IMR-90 (cell line): Measurements from ENCODE around the gene CLDN14. TPM values are rescaled to one million over a fixed set of nuclear protein-coding genes. Genes with fewer than 3 reads are reported as not detected.

Experiments used
- ATAC-seq: fragments of 200-7000 bp; cut with Tn5 transposase; 2 replicates; pipeline ENCODE4 v1.9.1; 2020; ENCODE audit warnings: low read depth, mild to moderate bottlenecking, moderate library complexity
- BruUV-seq: library from RNA; stranded (reverse); fragments of 400-500 nt; replicated peaks from 2 replicates; lab custom pipeline; 2021; lab: Mats Ljungman, UMichigan
- CTCF ChIA-PET: fragments of 300-600 bp; formaldehyde crosslinking; extraction: SDS; loops from one replicate; lab custom pipeline; 2021; ENCODE audit warnings: antibody characterized with exemption; lab: Yijun Ruan, JAX
- POLR2A ChIA-PET: fragments of 300-600 bp; sonication (Branson Sonifier 250); formaldehyde crosslinking; loops from one replicate; lab custom pipeline; 2022; ENCODE audit warnings: antibody characterized with exemption; ENCODE audit not compliant: unreplicated experiment; lab: Charles Lee
- DNase-seq: peaks from one replicate; pipeline ENCODE4 v3.0.0; 2013
- H2AFZ ChIP-seq: replicated peaks from 2 replicates; pipeline ENCODE3; 2013; ENCODE audit warnings: low read length, mild to moderate bottlenecking; ENCODE audit not compliant: poor library complexity
- H2AK5ac ChIP-seq: 2 replicates; pipeline ENCODE4 v1.6.1; 2013; ENCODE audit warnings: low read depth, low read length, inconsistent platforms
- H2AK9ac ChIP-seq: replicated peaks from 2 replicates; pipeline ENCODE3; 2013; ENCODE audit warnings: mild to moderate bottlenecking, low read depth, low read length, moderate library complexity; ENCODE audit not compliant: poor library complexity
- H2BK120ac ChIP-seq: 2 replicates; pipeline ENCODE4 v1.6.1; 2013; ENCODE audit warnings: low read depth, low read length, inconsistent platforms
- H2BK15ac ChIP-seq: 3 replicates; pipeline ENCODE4 v1.6.1; 2013; ENCODE audit warnings: low read depth, low read length, inconsistent platforms
- H2BK20ac ChIP-seq: 2 replicates; pipeline ENCODE4 v1.6.1; 2013; ENCODE audit warnings: low read depth, mild to moderate bottlenecking, inconsistent platforms, low read length, moderate library complexity
- H2BK5ac ChIP-seq: 2 replicates; pipeline ENCODE4 v1.6.1; 2013; ENCODE audit warnings: mild to moderate bottlenecking, low read depth, low read length, inconsistent platforms; ENCODE audit not compliant: poor library complexity, severe bottlenecking
- H3K14ac ChIP-seq: replicated peaks from 2 replicates; pipeline ENCODE4 v1.6.1; 2013; ENCODE audit warnings: low read depth, low read length, inconsistent platforms
- H3K18ac ChIP-seq: 2 replicates; pipeline ENCODE4 v1.6.1; 2013; ENCODE audit warnings: low read depth, low read length, control low read depth
- H3K23ac ChIP-seq: 2 replicates; pipeline ENCODE4 v1.6.1; 2013; ENCODE audit warnings: low read depth, low read length, inconsistent platforms
- H3K27ac ChIP-seq: 2 replicates; pipeline ENCODE4 v1.5.1; 2013; ENCODE audit warnings: mild to moderate bottlenecking, control low read depth, low read length; ENCODE audit not compliant: insufficient read depth
- H3K27me3 ChIP-seq: 2 replicates; pipeline ENCODE4 v1.6.1; 2013; ENCODE audit warnings: low read length; ENCODE audit not compliant: control insufficient read depth, insufficient read depth
- H3K36me3 ChIP-seq: 2 replicates; pipeline ENCODE4 v1.6.1; 2013; ENCODE audit warnings: low read length, mixed read lengths; ENCODE audit not compliant: control insufficient read depth, insufficient read depth
- H3K4ac ChIP-seq: 2 replicates; pipeline ENCODE4 v1.6.1; 2013; ENCODE audit warnings: low read depth, low read length, inconsistent platforms
- H3K4me1 ChIP-seq: 2 replicates; pipeline ENCODE4 v1.6.1; 2013; ENCODE audit warnings: low read length, mixed read lengths; ENCODE audit not compliant: control insufficient read depth, insufficient read depth
- H3K4me2 ChIP-seq: 2 replicates; pipeline ENCODE4 v1.6.1; 2013; ENCODE audit warnings: low read depth, mild to moderate bottlenecking, control low read depth, low read length, moderate library complexity
- H3K4me3 ChIP-seq: 2 replicates; pipeline ENCODE4 v1.5.1; 2013; ENCODE audit warnings: low read depth, mild to moderate bottlenecking, control low read depth, low read length, moderate library complexity; ENCODE audit not compliant: insufficient read depth
- H3K56ac ChIP-seq: 2 replicates; pipeline ENCODE4 v1.6.1; 2013; ENCODE audit warnings: low read length, inconsistent platforms; ENCODE audit not compliant: insufficient read depth; ENCODE audit errors: extremely low read depth
- H3K79me1 ChIP-seq, 2 experiments: 2 replicates each; pipeline ENCODE4 v1.6.1; 2013; ENCODE audit warnings: low read length in 2 of 2, inconsistent platforms in 1 of 2, low read depth in 1 of 2
- H3K9ac ChIP-seq: 2 replicates; pipeline ENCODE4 v1.6.1; 2013; ENCODE audit warnings: low read depth, low read length, control low read depth
- H3K9me1 ChIP-seq: 2 replicates; pipeline ENCODE4 v1.6.1; 2013; ENCODE audit warnings: low read length, inconsistent platforms; ENCODE audit not compliant: insufficient read depth
- H3K9me3 ChIP-seq: 2 replicates; pipeline ENCODE4 v1.6.1; 2013; ENCODE audit warnings: low read length; ENCODE audit not compliant: control insufficient read depth, insufficient read depth
- H4K20me1 ChIP-seq: 2 replicates; pipeline ENCODE4 v1.6.1; 2013; ENCODE audit warnings: low read length, inconsistent platforms; ENCODE audit not compliant: insufficient read depth
- H4K5ac ChIP-seq: 2 replicates; pipeline ENCODE4 v1.6.1; 2013; ENCODE audit warnings: mild to moderate bottlenecking, low read depth, low read length, control low read depth
- H4K8ac ChIP-seq, 2 experiments: 2 replicates each; pipeline ENCODE4 v1.6.1; 2013; ENCODE audit warnings: low read depth in 2 of 2, low read length in 2 of 2, control low read depth in 1 of 2, inconsistent platforms in 1 of 2
- H4K91ac ChIP-seq: 2 replicates; pipeline ENCODE4 v1.6.1; 2013; ENCODE audit warnings: low read depth, low read length, inconsistent platforms; ENCODE audit not compliant: insufficient read depth
- CEBPB ChIP-seq: IDR thresholded peaks from 2 replicates; pipeline ENCODE4 v1.6.1; 2012; ENCODE audit warnings: low read depth, low read length, improper control_type of control experiment
- MXI1 ChIP-seq: IDR thresholded peaks from 2 replicates; pipeline ENCODE4 v1.6.1; 2012; ENCODE audit warnings: low read depth, mild to moderate bottlenecking, low read length, moderate library complexity, borderline replicate concordance
- WGBS, 2 experiments: methylation state at CpG; one replicate each; pipeline versions ENCODE4 v1.1.5 to v1.1.7; 2013; ENCODE audit warnings: missing lambda C conversion rate in 2 of 2; ENCODE audit not compliant: insufficient read length in 1 of 2; ENCODE audit errors: extremely low coverage in 2 of 2; 5-methylcytosine and 5-hydroxymethylcytosine counted together
- dilution Hi-C: fragments of 300-500 bp; cut with HindIII; formaldehyde crosslinking; loops from one replicate; pipeline ENCODE4 v1.14.3; 2018; ENCODE audit warnings: low sequenced_read_pairs; ENCODE audit not compliant: unreplicated experiment
- in situ Hi-C: fragments of 300-500 bp; cut with MboI; formaldehyde crosslinking; loops from 3 replicates; pipeline ENCODE4 v1.14.3; 2019; ENCODE audit warnings: low sequenced_read_pairs, inconsistent platforms, mixed read lengths
- intact Hi-C: fragments of 100-400 bp; cut with micrococcal nuclease; formaldehyde crosslinking; loops from 2 replicates; pipeline ENCODE4 v1.10.0; 2022
- polyA plus RNA-seq, 3 experiments: library from polyadenylated mRNA; depleted of rRNA; stranded (reverse); fragments of >200 nt; gene quantifications; 2 replicates each; pipeline ENCODE4 v1.2.3, GENCODE V29; 2012; ENCODE audit warnings: low replicate concordance in 1 of 3
- total RNA-seq: library from RNA; depleted of rRNA; stranded (reverse); fragments of >200 nt; gene quantifications from 2 replicates; pipeline ENCODE4 v1.2.3, GENCODE V29; 2012

CLDN14 gene
- total and polyA plus RNA-seq, 2 of the 4 experiments (the other 2 are of a cell fraction), result not detected

DNA sequence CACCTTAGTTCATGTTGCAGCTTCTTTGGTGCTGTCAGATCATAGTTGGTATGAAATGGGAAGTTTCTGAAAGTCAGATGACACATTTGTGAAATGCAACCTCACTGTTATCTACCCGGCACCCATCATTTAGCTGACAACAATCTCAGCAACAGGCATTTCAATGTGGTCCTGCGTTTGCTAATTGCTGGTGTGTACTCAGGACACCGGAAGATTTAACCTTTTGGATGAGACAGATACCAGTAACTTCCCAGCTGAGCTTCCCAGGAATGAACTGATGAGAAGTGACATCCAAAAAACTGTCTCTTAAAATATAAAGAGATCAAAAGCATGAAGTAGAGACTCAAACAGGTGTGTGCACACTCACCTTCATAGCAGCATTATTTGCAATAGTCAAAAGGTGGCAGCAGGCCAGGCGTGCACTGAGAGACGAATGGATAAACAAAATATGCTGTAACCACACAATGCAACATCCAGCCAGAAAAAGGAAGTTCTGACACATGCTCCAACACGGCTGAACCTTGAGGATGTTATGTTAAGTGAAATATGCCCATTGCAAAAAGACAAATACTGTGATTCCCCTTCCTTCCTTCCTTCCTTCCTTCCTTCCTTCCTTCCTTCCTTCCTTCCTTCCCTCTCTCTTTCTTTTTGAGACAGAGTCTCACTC is 7.9 kb upstream of the CLDN14 start:
- Histone ChIP-seq H3K4me1 (no peaks in the 10 kb centered on the region), H3K56ac (no peak overlapping the region), H2BK120ac (no peak overlapping the region), H3K27ac (no peak overlapping the region), H3K14ac (no peak overlapping the region), H4K5ac (no peak overlapping the region), H3K27me3 (no peaks in the 10 kb centered on the region; the same call in 1 of the 2 replicates), H3K4me2 (no peak overlapping the region), H2BK5ac (no peak overlapping the region), H4K8ac (no peak overlapping the region), H4K20me1 (no peaks in the 10 kb centered on the region), H3K9ac (no peak overlapping the region), H2AK5ac (no peak overlapping the region), H2BK15ac (no peak overlapping the region), H3K9me1 (no peaks in the 10 kb centered on the region), H2AFZ (no peak overlapping the region), H3K18ac (no peak overlapping the region), H3K23ac (no peak overlapping the region), H4K91ac (no peak overlapping the region), H2AK9ac (no peak overlapping the region), H3K4ac (no peak overlapping the region), H2BK20ac (no peak overlapping the region), H3K4me3 (no peak overlapping the region), H3K36me3 (no peaks in the 10 kb centered on the region), H3K79me1 (no peaks in the 10 kb centered on the region), H3K9me3 (no peaks in the 10 kb centered on the region)
- ChIA-PET POLR2A (no interaction called here), CTCF (no interaction called here)
- no TSS peak for BruUV-seq
- TF ChIP-seq MXI1 (no peak), CEBPB (peak; percentile 54)
- WGBS, 2 experiments, result no CpG with 5 or more reads among the region's 6 CpGs
- DNase-seq (peak; percentile 64), ATAC-seq (no peak)
- in situ Hi-C loops (no loop called here), intact Hi-C loops (no loop called here), dilution Hi-C loops (no loop called here)
